Trophoblast cell (in vitro differentiated cells and primary cell): ENCODE measurements around the gene KDM5B.

Source experiments
- DNase-seq, 2 donors: peaks; one replicate each; pipeline ENCODE4 v3.0.0-alpha.2; 2016
- H2AFZ ChIP-seq: 2 replicates; pipeline ENCODE4 v1.6.1; 2013; ENCODE audit warnings: low read length, moderate library complexity, mild to moderate bottlenecking; ENCODE audit not compliant: insufficient read depth, poor library complexity
- H2AK5ac ChIP-seq: 2 replicates; pipeline ENCODE4 v1.6.1; 2013; ENCODE audit warnings: mild to moderate bottlenecking, low read length
- H2BK120ac ChIP-seq: 2 replicates; pipeline ENCODE4 v1.6.1; 2013; ENCODE audit warnings: low read length, mild to moderate bottlenecking, moderate library complexity; ENCODE audit not compliant: insufficient read depth, poor library complexity
- H2BK12ac ChIP-seq: 2 replicates; pipeline ENCODE4 v1.6.1; 2013; ENCODE audit warnings: mild to moderate bottlenecking, low read length, moderate library complexity
- H2BK5ac ChIP-seq: 2 replicates; pipeline ENCODE4 v1.6.1; 2013; ENCODE audit warnings: low read length, low read depth, moderate library complexity, mild to moderate bottlenecking; ENCODE audit not compliant: poor library complexity
- H3K14ac ChIP-seq: 2 replicates; pipeline ENCODE4 v1.6.1; 2013; ENCODE audit warnings: mild to moderate bottlenecking, low read length
- H3K18ac ChIP-seq: 2 replicates; pipeline ENCODE4 v1.6.1; 2013; ENCODE audit warnings: mild to moderate bottlenecking, low read length
- H3K23ac ChIP-seq: 2 replicates; pipeline ENCODE4 v1.6.1; 2013; ENCODE audit warnings: low read length
- H3K27ac ChIP-seq: 2 replicates; pipeline ENCODE4 v1.5.1; 2013; ENCODE audit warnings: low read depth, mild to moderate bottlenecking, inconsistent platforms, low read length, moderate library complexity
- H3K27me3 ChIP-seq: 2 replicates; pipeline ENCODE4 v1.6.1; 2013; ENCODE audit warnings: inconsistent platforms, mild to moderate bottlenecking, low read length, moderate library complexity; ENCODE audit not compliant: insufficient read depth
- H3K36me3 ChIP-seq, 2 experiments: 1 replicate in 1 of 2; 2 replicates in 1 of 2; pipeline ENCODE4 v1.6.1; 2013; ENCODE audit warnings: low read length in 2 of 2, mild to moderate bottlenecking in 2 of 2, moderate library complexity in 1 of 2; ENCODE audit not compliant: insufficient read depth in 2 of 2, control insufficient read depth in 1 of 2
- H3K4ac ChIP-seq: 2 replicates; pipeline ENCODE4 v1.6.1; 2013; ENCODE audit warnings: low read depth, mild to moderate bottlenecking, low read length, moderate library complexity
- H3K4me1 ChIP-seq, 2 experiments: 1 replicate in 1 of 2; 2 replicates in 1 of 2; pipeline ENCODE4 v1.6.1; 2013; ENCODE audit warnings: low read length in 2 of 2, mild to moderate bottlenecking in 2 of 2, moderate library complexity in 1 of 2; ENCODE audit not compliant: insufficient read depth in 2 of 2, control insufficient read depth in 1 of 2
- H3K4me2 ChIP-seq: 2 replicates; pipeline ENCODE4 v1.6.1; 2013; ENCODE audit warnings: inconsistent platforms, mild to moderate bottlenecking, low read length, moderate library complexity
- H3K4me3 ChIP-seq: 2 replicates; pipeline ENCODE4 v1.5.1; 2013; ENCODE audit warnings: mild to moderate bottlenecking, low read depth, low read length, inconsistent platforms
- H3K79me1 ChIP-seq: one replicate; pipeline ENCODE4 v1.6.1; 2013; ENCODE audit warnings: low read length
- H3K79me2 ChIP-seq: 2 replicates; pipeline ENCODE4 v1.6.1; 2013; ENCODE audit warnings: low read length, mild to moderate bottlenecking; ENCODE audit not compliant: control insufficient read depth, insufficient read depth, poor library complexity
- H3K9ac ChIP-seq: 2 replicates; pipeline ENCODE4 v1.6.1; 2013; ENCODE audit warnings: mild to moderate bottlenecking, low read length
- H3K9me3 ChIP-seq: 2 replicates; pipeline ENCODE4 v1.6.1; 2013; ENCODE audit warnings: low read depth, mild to moderate bottlenecking, control low read depth, inconsistent platforms, low read length; ENCODE audit not compliant: insufficient read depth
- H4K12ac ChIP-seq: 2 replicates; pipeline ENCODE4 v1.6.1; 2013; ENCODE audit warnings: low read depth, mild to moderate bottlenecking, low read length, moderate library complexity
- H4K8ac ChIP-seq: 2 replicates; pipeline ENCODE4 v1.6.1; 2013; ENCODE audit warnings: low read depth, mild to moderate bottlenecking, low read length, moderate library complexity
- H4K91ac ChIP-seq: one replicate; pipeline ENCODE4 v1.6.1; 2013; ENCODE audit warnings: low read depth, mild to moderate bottlenecking, low read length, moderate library complexity
- WGBS: extraction: QIAGEN DNeasy Blood & Tissue Kit; methylation state at CpG from one replicate; pipeline ENCODE4 v1.1.7; 2013; ENCODE audit warnings: missing lambda C conversion rate; ENCODE audit not compliant: insufficient read length, insufficient coverage; ENCODE audit errors: extremely low coverage; 5-methylcytosine and 5-hydroxymethylcytosine counted together

Gene KDM5B

DNA sequence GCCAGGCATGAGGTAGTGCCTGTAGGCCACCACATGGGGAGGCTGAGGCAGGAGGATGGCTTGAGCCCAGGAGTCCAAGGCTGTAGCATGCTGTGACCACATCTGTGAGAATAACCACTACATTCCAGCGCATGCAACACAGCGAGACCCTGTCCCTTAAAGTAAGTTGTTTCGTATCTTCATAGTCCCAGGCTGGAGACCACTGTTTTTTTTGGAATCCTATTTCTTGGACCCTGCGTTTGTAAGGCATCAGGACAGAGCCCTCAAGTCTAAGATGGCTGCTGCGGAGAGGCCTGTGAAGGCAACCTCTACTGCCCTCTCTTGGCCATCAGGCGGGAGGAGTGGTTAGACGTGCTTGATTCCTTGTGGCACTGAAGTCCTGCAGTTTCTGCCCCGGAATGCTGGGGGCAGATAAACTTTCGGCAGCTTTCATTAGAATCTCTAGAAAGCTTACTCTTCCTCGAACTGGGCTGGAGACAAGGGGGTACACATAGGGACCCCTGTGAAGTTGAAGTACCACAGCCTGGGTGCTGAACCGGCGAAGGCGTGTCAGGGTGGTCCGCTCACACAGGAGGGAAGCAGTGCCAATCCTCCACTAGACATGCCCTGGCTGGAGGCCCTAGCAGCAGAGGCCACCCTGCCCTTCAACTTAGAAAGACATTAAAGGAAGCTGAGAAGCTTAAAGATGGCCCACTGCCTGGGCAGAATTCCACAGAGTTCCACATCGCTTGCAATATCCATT lies 44.1 kb upstream of the KDM5B start:
- no peak overlapping the region for H3K4ac ChIP-seq
- H3K9ac ChIP-seq = no peak overlapping the region
- no peak overlapping the region for H2AK5ac ChIP-seq
- no peak overlapping the region for H3K4me3 ChIP-seq
- H4K8ac ChIP-seq = no peak overlapping the region
- H3K79me1 ChIP-seq = no peaks in the 10 kb centered on the region
- no CpG with 5 or more reads among the region's 15 CpGs for WGBS
- H4K12ac ChIP-seq = no peak overlapping the region
- H3K14ac ChIP-seq = no peak overlapping the region
- no peak overlapping the region for H3K18ac ChIP-seq
- H3K4me2 ChIP-seq = no peak overlapping the region
- no peak overlapping the region for H2BK120ac ChIP-seq
- no peaks in the 10 kb centered on the region for H3K9me3 ChIP-seq
- no peak overlapping the region for H3K23ac ChIP-seq
- no peak overlapping the region for H2AFZ ChIP-seq
- H3K4me1 ChIP-seq = no peaks in the 10 kb centered on the region
- DNase-seq = peak; percentile 65 to 79
- H2BK12ac ChIP-seq = no peak overlapping the region
- no peak overlapping the region for H2BK5ac ChIP-seq
- H3K27me3 ChIP-seq = no peaks in the 10 kb centered on the region
- no peak overlapping the region for H4K91ac ChIP-seq
- peaks cover 36 to 44% of the 10 kb centered on the region in 2 experiments for H3K36me3 ChIP-seq
- no peak overlapping the region for H3K27ac ChIP-seq
- H3K79me2 ChIP-seq = no peaks in the 10 kb centered on the region

DNA sequence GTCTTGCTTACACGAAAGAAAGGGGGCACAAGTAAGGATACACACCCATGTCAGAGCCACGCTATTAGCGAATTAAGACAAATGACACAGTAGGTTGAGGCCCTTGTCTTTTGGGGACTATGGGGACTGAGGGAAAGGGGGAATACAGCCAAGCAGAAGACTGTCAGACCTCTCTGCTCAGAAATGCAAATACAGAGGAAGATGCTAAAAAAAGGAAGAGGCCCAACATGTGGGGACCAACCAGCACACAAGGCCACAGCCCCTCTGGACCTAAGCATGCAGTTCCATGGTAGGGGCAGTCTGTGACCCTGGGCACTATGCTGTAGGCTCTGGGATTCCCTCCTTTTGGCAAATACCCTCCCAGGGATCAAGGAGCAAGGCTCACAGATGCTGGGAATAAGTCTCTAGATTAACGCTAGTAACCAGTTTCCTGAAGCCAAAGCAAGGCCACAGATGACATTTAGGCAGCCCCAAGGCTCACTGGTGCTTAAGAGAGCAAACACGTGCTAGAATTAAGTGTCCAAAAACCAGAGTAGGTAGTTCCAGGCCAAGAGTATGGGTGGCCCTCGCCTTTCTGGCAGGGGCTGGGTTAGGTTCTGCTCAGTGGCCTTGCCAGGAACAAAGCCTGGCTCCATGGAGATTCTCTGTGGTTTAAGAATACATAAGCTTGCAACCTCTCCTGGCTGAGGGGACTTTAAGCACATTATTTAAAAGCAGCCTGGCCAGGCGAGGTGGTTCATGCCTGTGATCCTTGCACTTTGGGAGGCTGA lies 42.6 kb upstream of the KDM5B start:
- no peaks in the 10 kb centered on the region for H3K4me1 ChIP-seq
- no peak overlapping the region for H2BK5ac ChIP-seq
- peaks cover 23 to 31% of the 10 kb centered on the region in 2 experiments for H3K36me3 ChIP-seq
- no peak overlapping the region for H3K9ac ChIP-seq
- no peak overlapping the region for H3K27ac ChIP-seq
- WGBS = no CpG with 5 or more reads among the region's 7 CpGs
- H3K14ac ChIP-seq = no peak overlapping the region
- H4K12ac ChIP-seq = no peak overlapping the region
- H3K9me3 ChIP-seq = no peaks in the 10 kb centered on the region
- no peak overlapping the region for H2BK120ac ChIP-seq
- no peak for DNase-seq
- H2AFZ ChIP-seq = no peak overlapping the region
- no peaks in the 10 kb centered on the region for H3K27me3 ChIP-seq
- H3K18ac ChIP-seq = peak overlapping the region; percentile 11
- no peak overlapping the region for H3K23ac ChIP-seq
- no peak overlapping the region for H3K4ac ChIP-seq
- no peak overlapping the region for H3K4me2 ChIP-seq
- no peaks in the 10 kb centered on the region for H3K79me2 ChIP-seq
- H3K79me1 ChIP-seq = no peaks in the 10 kb centered on the region
- no peak overlapping the region for H3K4me3 ChIP-seq
- H4K91ac ChIP-seq = no peak overlapping the region
- H2AK5ac ChIP-seq = no peak overlapping the region
- H4K8ac ChIP-seq = no peak overlapping the region
- no peak overlapping the region for H2BK12ac ChIP-seq

- Histone ChIP-seq H3K4me3 (no peak overlapping the region), H3K27ac (no peak overlapping the region), H3K27me3 (no peaks in the 10 kb centered on the region), H2BK120ac (no peak overlapping the region), H2BK12ac (no peak overlapping the region), H3K23ac (peak overlapping the region; percentile 90), H3K18ac (no peak overlapping the region), H2AK5ac (no peak overlapping the region), H3K4me2 (no peak overlapping the region), H3K14ac (no peak overlapping the region), H2AFZ (no peak overlapping the region), H4K12ac (no peak overlapping the region), H3K9me3 (no peaks in the 10 kb centered on the region), H3K36me3 (peaks cover 15 to 19% of the 10 kb centered on the region in 2 experiments), H3K4ac (no peak overlapping the region), H4K8ac (no peak overlapping the region), H3K4me1 (peaks cover 4 to 6% of the 10 kb centered on the region in 2 experiments), H3K79me2 (no peaks in the 10 kb centered on the region), H2BK5ac (no peak overlapping the region), H4K91ac (no peak overlapping the region), H3K9ac (no peak overlapping the region), H3K79me1 (no peaks in the 10 kb centered on the region)
- DNase-seq = peak in 1 of 2 donors; percentile 14
- WGBS = no CpG with 5 or more reads among the region's 2 CpGs
Measured at GRCh38 chr1:202848191-202848542, 39.9 kb upstream of the KDM5B start.

DNA sequence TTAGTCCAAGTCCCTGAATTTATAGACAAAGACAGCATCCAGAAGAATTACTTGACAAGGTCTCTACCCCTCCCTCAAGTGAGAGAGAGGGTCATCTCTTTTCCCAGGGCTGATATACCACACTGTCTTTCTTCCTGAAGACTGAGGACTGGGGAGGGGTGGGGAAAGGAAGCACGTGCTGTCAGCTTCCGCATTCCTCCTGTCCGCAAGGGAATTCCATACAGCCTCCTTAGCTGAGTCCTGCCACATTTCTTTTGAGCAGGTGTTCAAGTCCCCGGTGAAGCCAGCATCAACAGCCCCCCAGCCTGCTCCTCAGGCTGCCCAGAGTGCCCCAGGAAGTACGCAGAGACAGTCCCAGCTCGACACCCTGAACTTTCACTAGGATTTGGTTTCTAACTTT lies 36.7 kb upstream of the KDM5B start:
- no peak overlapping the region for H4K12ac ChIP-seq
- H3K27ac ChIP-seq = no peak overlapping the region
- peak overlapping the region; percentile 15 for H4K91ac ChIP-seq
- no peaks in the 10 kb centered on the region for H3K79me2 ChIP-seq
- H3K14ac ChIP-seq = no peak overlapping the region
- H3K4me1 ChIP-seq = peaks cover 4 to 6% of the 10 kb centered on the region in 2 experiments
- no peaks in the 10 kb centered on the region for H3K79me1 ChIP-seq
- H3K4ac ChIP-seq = no peak overlapping the region
- WGBS = no CpG with 5 or more reads among the region's 6 CpGs
- no peak overlapping the region for H3K18ac ChIP-seq
- no peak overlapping the region for H2BK5ac ChIP-seq
- H3K4me3 ChIP-seq = no peak overlapping the region
- peak; percentile 60 to 66 for DNase-seq
- H3K9me3 ChIP-seq = no peaks in the 10 kb centered on the region
- H2BK12ac ChIP-seq = peak overlapping the region; percentile 26
- peaks cover 0 to 2% of the 10 kb centered on the region in 2 experiments for H3K36me3 ChIP-seq
- H3K27me3 ChIP-seq = no peaks in the 10 kb centered on the region
- no peak overlapping the region for H3K9ac ChIP-seq
- H4K8ac ChIP-seq = no peak overlapping the region
- no peak overlapping the region for H3K23ac ChIP-seq
- H2BK120ac ChIP-seq = no peak overlapping the region
- H2AFZ ChIP-seq = no peak overlapping the region
- H3K4me2 ChIP-seq = no peak overlapping the region
- H2AK5ac ChIP-seq = no peak overlapping the region
